Stimulated activated CD4-positive, alpha-beta T cell treated with anti-CD3 and anti-CD28 coated beads, TNF-alpha, amount 100 ng/mL, for 4 hours (primary cell): ENCODE data around the gene PLCB4.
"Not testable (repeated sequence)": the region's sequence is repeated elsewhere in the genome, so short reads cannot be mapped to it uniquely, and the experiment has no call there.

Experiments used
- DNase-seq, 3 experiments: peaks; one replicate each; pipeline ENCODE4 v3.0.0-alpha.2; 2020; ENCODE audit warnings: low read depth in 3 of 3

PLCB4 gene

DNA sequence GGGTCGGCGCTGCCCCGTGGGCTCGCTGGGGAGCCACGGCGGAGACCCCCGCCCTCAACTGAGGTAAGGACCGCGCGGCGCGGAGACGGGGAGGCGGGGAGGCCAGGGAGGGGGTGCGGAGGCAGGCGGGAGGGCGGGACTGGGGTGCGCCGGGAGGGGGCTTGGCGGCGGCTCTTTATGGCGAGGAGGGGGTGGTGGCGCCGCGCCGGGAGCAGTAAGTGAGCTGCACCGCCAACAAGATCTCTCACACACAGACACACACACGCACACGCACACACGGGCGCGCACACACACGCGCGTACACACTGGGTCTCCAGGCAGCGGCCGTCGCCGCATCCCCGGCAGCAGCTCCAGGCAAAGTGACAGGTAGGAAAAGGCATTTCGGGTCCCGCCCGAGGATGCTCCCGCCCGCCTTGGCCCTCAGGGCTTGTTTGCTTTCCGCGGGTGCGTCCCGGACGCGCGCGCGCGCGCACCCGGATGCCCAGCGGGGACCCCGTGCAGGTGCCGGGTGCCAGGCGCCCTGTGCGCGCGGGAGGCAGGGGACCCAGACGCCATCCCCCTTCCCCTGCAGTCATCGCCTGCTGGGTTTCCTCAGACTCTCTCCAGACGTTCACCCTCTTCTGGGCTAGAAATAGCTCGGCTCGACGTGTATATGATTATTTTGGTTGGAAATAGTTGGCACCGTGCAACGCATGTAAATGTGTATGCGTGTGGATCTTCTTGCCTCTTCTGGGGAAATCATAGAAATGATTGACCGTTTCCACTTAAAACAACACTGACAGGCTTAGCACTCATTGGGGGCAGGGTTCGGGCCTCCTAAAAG, at the start of gene PLCB4:
TSS of gene PLCB4 (plus strand) at position 247 of the 823 bp plus-strand sequence. CDS start 238,728 bp downstream, outside the sequence.
- no peak for DNase-seq

DNA sequence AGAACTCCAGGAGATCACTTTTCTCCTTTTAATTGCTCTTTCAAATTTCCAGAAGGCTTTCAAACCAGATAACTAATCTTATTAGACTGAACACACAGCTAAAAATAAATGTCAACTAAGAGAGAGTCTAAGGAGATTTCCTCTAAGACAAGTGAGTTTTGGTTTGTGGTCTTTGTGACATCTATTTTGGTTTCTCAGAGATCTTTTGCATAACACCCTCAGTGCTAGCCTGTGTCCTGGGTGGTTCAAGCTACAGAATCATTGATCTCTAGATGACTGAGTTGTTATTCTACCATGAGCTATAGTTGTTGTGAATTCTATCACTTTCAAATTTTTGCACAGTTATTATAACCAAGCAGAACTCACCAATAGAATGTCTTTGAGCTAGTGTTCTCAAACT, 49.1 kb upstream of the PLCB4 start:
- DNase-seq: no peak

DNA sequence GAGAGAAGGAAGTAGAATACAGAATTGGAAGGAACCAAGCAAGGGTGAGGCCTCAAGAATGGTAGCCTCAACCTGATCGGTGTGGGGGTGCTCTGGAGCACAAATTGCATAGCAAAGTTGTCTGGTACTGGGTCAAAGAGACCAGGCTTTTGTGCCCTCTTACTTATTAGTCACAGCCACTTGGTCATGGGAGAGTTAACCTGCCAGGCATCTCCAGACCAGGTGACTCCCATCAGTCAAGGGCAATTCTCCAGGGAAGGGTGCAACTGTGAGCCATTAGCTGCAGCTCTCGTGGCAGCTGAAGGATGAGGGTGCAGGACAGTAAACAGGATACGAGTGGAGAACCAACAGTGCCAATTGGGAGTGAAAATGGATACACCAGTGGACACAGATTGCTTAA, 47.7 kb upstream of the PLCB4 start:
- no peak for DNase-seq

DNA sequence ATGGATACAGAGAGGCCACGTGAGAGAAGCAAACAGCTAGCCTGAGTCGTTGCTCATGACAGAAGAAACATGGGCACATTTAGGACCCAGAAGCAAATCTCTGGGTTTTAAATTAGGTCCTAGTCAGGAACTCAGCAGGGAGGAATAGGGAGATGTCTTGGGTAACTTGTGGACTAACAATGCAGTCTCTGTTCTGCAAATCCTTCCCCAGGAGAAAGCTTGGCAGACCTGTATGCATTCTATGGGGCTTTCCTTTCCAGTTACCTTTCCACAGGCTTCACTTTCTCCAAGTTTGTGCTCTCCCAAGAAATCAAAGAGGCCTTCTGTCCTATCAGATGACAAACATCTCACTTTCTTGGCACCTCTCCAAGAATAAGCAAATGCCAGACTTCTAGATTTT, 47.2 kb upstream of the PLCB4 start:
- no peak for DNase-seq

DNA sequence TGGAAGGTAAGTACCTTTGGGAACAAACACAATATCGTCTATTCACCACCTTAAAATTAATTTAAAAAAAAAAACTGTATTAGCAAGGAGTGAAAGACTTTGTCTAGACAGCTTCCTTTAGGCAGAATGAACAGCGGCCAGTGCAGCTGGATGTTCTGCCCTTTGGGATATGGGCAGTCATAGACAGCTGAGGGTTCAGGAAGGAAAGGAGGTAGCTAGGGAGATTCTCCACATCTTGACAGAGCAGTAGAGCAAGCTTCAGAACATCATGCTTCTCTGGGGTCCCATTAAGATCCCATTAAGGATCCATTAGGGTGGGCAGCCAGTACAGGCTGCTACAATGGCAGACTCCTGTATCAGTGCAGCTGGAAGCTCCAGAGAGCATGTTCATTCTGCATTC, 46.5 kb upstream of the PLCB4 start:
- no peak for DNase-seq

DNA sequence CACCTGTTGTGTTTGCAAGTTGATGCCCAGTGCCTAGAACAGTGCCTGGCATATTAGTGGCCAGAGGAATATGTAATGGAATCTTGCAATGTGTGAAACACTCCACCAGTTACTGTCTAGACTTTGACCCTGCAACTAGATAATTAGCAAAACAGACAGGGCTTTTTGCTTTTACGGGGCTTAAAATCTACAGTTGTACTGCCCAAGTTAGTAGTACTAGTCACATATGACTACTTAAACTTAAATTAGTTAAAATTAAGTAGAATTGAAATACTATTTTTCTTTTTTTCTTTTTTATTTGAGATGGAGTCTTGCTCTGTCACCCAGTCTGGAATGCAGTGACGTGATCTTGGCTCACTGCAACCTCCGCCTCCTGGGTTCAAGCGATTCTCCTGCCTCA, 44.3 kb upstream of the PLCB4 start:
- DNase-seq: no peak

DNA sequence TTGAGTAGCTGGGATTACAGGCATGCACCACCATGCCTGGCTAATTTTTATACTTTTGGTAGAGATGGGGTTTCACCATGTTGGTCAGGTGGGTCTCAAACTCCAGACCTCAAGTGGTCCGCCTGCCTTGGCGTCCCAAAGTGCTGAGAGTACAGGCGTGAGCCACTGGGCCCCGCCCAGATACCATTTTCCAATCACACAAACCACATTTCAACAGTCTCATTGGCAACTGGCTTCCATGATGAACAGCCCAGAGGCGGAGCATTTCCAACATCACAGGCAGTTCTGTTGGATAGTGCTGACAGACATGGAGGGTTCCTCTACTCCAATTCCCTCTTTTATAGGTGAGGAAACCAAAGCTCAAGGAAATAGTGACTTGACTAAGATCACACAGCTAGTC, 43.9 kb upstream of the PLCB4 start:
- no peak for DNase-seq

DNA sequence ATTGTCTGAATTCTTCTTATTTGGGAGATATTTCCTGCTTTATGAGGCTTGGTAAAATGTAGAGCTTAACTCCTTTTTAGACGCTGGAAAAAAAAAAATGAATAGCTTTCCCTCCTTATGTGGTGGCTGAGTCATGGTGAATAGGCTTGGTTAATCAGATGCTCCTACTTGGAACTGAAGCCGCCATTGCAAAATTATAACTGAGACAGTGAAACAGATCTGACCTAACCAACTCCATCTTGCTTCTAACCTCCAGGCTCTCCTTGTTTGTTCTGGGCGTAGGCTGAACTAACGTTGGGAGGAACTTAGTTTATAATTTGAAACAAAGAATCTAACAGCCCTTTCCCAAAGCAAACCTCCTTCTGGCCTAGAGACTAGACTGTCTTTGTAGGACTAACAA, 43.2 kb upstream of the PLCB4 start:
- no peak for DNase-seq

DNA sequence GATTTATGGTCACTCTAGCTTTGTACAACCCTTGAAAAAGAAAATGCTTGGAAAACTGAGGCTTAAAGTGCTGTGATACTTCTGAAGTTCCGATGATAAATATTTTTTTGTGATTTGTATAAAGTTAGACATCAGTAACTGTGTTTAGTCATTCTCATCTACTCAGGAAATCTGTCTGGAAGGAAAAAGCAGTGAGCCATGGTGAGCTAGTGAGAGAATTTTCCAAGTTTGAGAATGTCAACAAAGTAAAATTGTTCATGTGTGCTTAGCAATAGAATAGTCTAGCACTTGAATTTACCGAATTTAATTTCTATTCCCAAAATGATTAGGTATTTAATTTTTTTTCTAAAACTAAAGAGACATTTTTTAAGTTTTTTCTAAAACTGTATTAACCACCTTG, 41.3 kb upstream of the PLCB4 start:
- DNase-seq: no peak

DNA sequence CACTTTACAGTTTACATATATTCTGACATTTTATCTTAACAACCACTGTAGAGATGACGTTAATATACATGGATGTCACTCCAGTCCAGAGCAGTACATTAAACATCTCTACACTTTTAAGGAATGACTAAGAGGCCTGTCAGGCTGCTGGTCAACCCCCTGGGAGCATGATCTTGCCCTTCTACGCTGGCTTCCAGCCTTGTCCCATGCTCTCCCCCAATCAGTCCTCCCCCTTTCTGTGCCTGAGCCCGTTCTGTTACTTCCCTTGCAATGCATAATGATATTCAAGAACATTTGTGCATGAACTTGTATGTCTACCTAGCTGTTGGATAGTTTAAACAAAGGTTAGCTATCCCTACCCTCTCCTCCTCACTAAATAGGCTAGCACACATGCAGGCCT, 40.5 kb upstream of the PLCB4 start:
- no peak for DNase-seq

DNA sequence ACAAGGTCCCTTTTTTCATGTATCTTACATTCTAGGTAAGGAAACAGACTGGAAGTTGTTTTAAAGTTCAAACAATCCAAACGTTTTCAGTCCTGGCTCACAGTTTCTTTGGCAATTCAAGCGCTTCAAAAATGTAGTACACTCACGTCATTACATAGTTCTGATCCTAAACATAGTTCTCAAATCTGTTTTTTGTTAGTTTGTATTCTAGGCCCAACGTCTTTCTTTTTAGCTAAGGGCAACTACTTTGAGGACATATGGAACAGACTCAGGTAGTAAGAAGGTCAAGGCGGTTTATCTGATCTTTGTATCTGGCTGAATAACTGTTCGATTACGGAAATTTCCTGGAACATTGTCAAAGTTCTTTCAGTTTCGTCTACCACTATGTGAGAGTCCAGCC, 36.9 kb upstream of the PLCB4 start:
- no peak for DNase-seq

DNA sequence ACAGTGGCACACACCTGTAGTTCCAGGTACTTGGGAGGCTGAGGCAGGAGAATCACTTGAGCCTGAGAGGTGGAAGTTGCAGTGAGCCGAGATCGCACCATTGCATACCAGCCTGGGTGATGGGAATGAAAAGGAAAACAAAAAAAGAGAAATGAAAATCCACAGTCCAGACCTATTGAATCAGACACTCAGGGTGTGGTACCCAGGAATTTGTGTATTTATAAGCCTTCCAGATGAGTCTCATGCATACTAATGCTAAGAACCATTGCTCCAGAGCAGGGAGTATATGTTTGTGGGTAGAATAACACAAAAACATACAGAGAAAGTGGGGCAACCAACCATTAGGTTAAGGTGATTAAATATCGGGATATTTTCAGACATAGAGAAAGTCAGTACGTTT, 36.1 kb upstream of the PLCB4 start:
- DNase-seq: no peak

DNA sequence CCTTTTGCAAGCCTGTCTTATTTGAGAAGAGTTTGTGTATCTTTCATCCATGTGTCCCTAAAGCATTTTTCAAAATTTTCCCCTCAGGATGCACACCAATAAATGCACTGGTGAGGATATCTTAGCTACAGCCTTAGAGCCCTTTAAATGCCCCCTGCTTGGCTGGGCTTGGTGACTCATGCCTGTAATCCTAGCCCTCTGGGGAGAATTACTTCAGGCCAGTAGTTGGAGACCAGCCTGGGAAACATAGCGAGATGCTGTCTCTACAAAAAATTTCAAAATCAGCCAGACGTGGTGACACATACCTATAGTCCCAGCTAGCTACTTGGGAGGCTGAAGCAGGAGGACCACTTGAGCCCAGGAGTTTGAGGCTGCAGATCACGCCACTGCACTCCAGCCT, 33.8 kb upstream of the PLCB4 start:
- no peak for DNase-seq

DNA sequence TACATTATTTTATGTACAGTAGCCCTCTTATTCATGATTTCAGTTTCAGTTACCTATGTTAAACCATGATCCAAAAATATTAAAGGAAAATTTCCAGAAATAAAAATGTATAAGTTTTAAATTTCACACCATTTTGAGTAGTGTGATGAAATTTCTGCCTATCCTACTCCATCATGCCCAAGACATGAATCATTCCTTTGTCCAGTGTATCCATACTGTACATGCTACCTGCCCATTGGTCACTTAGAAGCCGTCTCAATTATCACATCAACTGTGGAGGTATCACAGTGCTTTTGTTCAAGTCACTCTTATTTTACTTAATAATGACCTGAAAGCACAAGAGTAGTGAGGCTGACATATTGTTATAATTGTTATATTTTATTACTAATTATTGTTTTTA, 32.3 kb upstream of the PLCB4 start:
- no peak for DNase-seq

DNA sequence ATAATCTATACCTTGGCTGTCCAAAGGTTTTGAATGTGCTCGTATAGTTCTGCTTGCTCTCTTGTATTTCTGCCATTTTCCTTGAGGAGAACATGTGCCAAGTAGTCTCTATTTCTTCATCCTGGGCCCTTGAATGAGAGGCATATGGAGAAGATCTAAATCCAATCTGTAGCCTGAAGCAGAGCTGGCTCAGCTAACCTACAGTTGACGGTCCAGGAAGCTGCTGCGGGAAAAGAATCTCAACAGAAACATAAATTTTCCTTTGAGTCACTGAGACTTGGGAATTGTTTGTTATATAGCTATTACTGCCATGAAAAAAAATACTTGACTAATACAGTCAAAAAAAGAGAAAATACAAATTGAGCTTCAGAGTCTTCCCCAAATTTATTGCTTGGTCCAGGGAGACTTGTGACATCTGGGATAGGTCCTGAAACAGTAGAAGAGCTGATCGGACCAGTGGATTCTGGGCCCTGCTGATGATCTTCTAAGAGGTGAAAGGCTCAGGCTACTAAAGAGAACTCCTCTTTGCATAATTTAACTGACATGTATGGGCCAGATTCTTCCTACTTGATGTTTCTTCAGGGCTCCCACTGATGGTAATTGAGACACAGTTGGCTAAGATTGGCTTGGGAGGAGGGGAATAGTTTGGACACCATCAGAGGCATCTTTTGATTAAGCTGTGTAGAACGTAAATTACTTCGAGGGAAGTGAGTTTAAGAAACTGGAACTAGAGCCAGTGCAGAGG, 29.9 kb upstream of the PLCB4 start:
- no peak for DNase-seq

DNA sequence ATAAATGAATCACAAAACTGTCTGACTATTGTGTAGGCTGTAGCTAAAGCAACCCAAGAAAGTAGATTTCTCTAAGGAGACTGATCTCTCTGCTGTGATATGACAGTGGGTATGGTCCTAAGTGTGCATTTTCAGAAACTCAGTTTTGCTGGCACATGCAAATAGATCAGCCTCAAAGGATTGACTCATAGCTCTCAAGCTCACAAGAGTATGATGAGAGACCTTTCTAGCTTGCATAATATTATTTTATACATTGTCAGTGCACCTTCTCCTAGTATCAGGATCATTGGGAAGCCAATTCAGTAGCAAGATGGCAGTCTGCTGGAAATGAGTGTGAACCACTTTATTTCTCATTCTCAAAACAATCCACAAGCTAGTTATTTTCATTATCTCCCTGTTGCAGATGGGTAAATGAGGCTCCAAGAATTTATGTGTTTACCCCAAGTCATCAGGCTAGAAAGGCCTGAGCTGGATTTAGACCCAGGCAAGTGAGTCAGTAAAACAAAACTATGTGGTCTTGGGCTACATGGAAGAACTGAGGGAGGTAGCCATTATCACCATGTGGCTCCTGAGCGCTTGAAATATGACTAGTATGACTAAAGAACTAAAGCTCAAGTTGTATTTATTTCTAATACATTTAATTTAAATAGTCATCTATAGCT, 27.9 kb upstream of the PLCB4 start:
- no peak for DNase-seq

DNA sequence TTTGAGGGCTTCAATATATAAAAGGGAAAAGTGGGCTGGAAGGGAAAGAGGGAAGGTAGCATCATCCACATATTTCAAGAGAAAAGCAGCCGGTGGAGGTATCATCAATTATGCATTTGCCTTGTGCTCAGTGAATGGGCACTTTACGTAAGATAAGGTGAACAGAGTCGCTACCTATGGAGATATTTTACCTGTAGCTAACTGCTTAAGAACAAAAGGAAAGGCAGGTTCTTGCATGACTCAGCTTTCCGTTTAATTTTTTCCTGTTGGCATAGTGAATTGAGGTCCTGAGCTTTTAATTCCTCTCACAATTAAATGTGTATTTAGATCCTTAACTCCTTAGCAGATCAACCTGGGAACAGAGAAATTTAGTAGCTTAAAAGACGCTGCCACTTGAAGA, 25.5 kb upstream of the PLCB4 start:
- no peak for DNase-seq

DNA sequence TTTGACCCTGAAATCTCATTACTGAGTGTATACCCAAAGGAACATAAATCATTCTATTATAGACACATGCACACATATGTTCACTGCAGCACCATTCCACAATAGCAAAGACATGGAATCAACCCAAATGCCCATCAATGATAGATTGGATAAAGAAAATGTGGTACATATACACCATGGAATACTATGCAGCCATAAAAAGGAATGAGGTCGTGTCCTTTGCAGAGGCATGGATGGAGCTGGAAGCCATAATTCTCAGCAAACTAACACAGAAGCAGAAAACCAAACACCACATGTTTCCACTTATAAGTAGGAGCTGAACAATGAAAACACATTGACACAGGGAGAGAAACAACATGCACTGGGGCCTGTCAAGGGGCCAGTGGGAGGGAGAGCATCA, 21.0 kb upstream of the PLCB4 start:
- DNase-seq: not testable (repeated sequence)

DNA sequence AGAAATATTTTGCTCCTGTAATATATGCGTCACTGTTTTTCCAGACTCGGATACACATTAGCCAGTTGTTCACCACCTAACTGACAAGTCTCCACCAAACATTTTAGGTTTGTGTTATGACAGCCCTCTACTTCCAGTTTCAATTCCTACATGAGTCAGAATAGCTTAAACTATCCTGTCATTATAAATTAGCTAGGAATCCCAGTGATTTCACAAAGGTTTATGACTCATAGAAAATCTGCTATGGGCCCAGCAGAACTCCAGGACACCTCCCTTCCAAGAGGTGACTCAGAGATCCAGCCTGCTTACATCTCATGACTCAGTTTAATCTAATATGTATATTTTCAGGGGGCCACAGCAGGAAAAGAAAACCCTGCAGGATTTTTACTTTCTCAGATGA, 17.4 kb upstream of the PLCB4 start:
- DNase-seq: no peak

DNA sequence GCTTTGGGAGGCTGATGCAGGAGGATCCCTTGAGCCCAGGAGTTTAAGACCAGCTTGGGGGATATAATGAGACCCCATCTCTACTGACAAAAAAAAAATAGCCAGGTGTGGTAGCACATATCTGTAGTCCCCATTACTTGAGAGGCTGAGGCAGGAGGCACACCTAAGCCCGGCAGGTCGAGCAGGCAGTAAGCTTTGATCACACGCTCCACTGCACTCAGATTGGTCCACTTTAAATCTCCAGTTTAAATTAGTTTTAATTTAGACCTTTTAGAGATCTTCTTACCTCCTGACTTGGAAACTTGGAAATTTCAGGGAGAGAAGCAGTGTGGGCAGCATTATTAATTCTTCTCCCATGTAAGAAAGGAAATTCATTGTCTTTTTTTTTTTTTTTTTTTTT, 16.8 kb upstream of the PLCB4 start:
- no peak for DNase-seq

DNA sequence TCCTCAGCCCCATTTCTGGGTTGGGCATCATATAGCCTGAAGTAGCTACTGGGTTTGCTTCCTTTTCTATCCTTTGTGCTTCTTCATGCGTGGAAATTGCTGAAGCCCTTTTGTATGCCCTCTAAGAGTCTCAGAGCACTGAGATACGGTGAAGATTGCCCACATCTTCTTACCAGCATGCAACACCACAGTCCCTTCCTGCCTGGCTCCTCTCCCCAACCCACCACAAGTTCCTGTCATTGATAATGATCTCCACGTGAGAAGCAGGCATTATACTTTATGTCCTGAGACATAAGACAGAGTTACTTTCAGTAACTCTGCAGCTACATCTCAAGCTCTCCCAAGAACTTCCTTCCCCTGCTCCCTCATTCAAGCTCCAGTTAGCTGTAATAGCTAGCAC, 15.8 kb upstream of the PLCB4 start:
- no peak for DNase-seq

DNA sequence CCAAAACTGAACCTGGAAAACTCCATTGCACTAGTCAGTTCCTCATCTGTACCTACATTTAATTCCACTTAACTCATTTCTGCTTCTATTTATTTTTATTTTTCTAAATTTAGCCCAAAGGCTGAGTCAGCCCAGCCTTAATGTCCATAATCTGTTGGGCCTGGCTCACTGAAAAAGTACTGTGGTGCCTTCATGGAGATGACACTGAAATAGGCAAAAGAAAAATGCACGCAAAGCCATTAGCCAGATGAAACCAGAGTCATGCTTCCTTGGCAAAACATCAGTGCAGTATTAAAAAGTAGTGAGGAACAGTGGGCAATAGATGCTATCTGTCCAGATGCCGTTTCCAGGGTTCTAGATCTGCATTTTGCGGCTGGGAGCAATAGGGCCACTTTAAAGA, 14.7 kb upstream of the PLCB4 start:
- no peak for DNase-seq

DNA sequence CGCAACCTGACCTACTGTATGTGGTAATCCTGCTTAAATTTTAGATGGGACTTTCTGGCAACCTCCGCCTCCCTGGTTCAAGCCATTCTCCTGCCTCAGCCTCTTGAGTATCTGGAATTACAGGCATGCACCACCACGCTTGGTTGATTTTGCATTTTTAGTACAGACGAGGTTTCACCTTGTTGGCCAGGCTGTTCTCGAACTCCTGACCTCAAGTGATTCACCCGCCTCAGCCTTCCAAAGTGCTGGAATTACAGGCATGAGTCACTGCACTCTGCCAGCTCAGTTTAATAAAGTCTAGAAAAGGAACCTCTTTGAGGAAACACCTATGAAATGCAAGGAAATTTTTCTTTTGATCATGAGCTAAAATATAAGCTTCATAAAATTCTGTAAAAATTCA, 9.0 kb upstream of the PLCB4 start:
- no peak for DNase-seq
